Panc1 (cell line): ENCODE measurements around the gene RAB22A. TPM values are rescaled to one million over a fixed set of nuclear protein-coding genes. Genes with fewer than 3 reads are reported as not detected.

ENCODE experiments used
- total RNA-seq: library from RNA; stranded (reverse); gene quantifications from one replicate; pipeline ENCODE4 v1.2.1, GENCODE V29; 2021; ENCODE audit not compliant: unreplicated experiment

RAB22A gene
- total RNA-seq, 1 experiment from 2014 or later = 21.1 TPM

Other genes with a start within 250 kb of the RAB22A start
- not detected for gene ANKRD60, start 81.1 kb upstream of the RAB22A start, total RNA-seq
- gene VAPB, start 79.5 kb downstream of the RAB22A start, total RNA-seq = 50.9 TPM
- gene APCDD1L, start 205.7 kb downstream of the RAB22A start, total RNA-seq = 0.62 TPM